Endometrium (tissue), 2 donors: ENCODE measurements around the gene FRAS1.

ENCODE experiments used
- FAIRE-seq: peaks from 2 replicates; lab custom pipeline; 2012; peaks lifted over from hg19 to GRCh38; lab: Jason Lieb, UNC
- donor health status: control.
- donor health status: control.

The FRAS1 gene

DNA sequence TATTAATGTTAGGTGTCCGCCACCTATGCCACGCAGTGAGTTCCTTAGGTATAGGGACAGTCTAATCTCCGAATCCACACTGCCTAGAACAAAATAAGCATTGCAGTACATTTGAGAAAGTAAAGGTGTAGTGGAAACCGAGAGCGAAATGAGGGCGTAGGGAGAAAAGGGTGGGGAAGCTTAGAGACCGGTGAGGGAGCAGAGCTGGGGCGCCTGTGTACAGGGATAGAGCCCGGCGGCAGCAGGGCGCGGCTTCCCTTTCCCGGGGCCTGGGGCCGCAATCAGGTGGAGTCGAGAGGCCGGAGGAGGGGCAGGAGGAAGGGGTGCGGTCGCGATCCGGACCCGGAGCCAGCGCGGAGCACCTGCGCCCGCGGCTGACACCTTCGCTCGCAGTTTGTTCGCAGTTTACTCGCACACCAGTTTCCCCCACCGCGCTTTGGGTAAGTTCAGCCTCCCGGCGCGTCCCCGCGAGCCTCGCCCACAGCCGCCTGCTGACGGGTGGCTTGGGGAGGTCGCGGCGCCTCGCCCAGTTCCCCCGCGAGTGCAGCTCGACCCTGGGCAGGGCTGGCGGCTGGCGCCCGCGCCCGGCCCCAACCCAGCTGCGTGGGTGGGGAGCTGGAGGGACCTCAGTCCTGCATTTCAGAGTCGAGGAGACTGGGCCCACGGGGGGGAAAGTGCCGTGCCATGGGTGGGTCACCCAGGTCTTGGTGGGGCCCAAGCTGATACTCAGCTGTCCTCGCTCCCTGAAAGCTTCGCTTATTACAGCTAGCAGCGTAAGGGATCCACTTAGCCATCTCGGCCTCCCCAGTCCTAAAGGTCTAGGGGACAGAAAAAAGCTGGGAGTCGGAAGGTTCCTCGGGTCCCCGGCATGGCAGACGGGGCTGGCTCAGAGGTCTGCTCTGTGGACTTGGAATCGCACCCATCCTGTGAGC is 494.6 kb downstream of the FRAS1 start, which contains the start of gene ANXA3:
TSS of gene ANXA3 (plus strand) at position 351 of the 932 bp plus-strand sequence. CDS start 2,704 bp downstream, outside the sequence.
- FAIRE-seq: no peak

DNA sequence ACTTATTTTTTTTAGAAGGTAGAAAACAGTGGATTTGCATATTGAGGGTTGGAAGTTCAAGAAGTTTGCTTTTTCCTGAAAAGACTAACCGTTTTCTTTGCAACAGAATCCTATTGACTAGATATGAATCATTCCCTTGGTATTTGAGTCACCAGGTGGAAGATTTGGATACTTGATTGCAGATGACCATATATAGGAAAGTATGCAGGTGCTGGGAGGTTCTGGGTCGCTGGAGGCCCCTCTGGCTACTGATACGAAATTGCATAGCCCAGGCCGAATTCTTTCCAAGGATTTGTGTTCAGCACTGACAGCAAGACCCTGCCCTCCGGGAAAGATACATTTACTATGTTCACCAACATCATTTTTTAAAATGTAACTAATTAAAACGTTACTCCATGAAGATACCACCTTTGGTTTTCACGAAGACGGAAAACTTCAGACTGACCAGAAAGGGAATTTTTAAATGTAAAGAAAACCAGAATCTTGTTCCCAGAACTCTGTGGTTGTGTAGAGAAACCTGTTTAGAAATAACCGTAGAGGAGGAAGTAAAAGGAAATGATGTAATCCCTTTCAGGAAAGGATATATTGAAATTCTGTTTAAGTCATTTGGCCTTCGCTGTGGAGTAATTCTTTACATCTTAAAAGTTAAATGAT is 495.4 kb downstream of the FRAS1 start:
- FAIRE-seq: no peak

DNA sequence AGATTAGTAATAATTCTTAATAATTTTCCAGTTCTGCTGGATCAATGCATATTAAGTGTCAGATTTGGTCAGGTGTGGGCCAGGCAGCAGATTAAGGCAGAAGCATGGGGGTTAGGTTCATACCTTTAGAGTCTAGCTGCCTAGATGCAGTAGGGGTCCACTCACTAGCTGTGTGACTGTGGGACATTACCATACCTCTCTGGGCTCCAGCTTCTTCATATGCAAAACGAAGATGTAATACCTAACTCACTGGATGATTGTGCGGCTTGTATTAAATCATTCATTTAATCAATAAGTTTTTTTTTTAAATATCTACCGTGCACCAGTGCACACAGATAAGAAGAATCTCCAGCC is 495.9 kb downstream of the FRAS1 start:
- FAIRE-seq: no peak

DNA sequence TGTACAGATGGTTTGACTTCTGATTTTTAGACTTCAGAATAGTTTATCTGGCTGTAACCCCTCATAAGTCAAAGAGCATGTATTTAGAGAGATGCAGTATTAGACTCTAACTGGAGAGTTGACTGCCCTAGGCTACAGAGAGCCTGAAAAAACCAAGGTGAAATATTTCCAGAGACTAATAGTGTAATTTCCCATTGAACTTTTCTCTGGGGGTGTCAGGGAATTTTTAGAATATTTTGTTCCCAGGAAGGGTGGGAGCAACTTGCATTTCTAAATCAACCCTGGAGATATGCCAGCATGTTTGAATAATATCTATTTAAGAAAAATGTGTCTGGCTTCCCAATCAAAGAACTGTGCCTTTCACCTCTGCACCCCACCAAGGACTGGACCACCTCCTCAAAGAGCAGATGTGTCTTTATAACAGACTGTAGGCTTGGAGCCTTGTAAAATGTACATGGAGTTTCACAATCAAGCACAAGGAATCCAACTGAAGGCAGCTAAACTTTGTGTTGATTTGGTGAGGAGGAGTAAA is 496.5 kb downstream of the FRAS1 start:
- no peak for FAIRE-seq

DNA sequence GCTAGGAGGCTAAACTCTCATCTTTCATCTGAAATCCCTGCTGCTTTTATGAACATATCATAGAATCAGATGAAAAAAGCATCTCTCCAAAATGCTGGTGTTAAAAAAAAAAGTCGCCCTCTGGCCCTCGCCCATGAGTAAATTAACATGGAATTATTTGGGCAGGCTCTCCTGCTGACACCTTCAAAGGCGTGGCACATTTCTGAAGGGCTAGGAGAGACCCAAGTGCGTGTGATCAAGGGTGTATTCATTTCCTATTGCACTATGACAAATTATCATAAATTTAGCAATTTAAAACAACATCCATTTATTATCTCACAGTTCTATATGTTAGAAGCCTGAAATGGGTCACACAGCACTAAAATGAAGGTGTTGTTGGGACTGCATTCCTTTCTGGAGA is 499.5 kb downstream of the FRAS1 start:
- FAIRE-seq: no peak

DNA sequence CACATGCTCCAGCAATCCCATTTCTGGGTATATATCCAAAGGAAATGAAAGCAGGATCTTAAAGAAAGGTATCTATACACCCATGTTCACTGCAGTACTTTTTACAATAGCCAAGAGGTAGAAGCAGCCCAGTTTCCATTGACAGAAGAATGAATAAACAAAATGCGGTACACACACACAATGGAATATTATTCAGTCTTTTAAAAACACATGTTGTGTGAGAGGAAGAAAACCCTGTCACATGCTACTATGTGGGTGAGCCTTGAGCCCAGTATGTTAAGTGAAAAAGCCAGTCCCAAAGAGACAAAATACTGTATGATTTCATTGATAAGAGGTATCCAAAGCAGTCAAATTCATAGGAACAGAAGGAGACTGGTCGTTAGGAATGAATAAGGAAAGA is 500.7 kb downstream of the FRAS1 start:
- no peak for FAIRE-seq

DNA sequence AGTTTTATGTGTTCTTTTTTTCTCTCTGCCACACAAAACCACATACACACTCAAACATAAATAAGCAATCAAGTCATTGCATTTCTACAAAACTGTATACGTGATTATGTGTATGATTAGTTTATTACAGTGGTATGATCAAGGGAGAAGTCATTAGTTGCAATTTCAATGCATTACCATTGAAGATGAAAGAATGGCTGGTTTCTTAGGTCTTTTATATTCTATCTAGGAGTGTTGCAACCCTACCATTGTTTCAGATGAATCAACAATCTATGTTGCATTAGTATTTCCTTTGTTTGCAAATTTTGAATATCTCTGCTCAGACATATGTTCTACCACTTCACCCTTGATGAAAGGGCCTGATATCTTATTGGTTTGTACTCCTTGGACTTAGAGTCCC is 501.3 kb downstream of the FRAS1 start:
- FAIRE-seq: no peak

DNA sequence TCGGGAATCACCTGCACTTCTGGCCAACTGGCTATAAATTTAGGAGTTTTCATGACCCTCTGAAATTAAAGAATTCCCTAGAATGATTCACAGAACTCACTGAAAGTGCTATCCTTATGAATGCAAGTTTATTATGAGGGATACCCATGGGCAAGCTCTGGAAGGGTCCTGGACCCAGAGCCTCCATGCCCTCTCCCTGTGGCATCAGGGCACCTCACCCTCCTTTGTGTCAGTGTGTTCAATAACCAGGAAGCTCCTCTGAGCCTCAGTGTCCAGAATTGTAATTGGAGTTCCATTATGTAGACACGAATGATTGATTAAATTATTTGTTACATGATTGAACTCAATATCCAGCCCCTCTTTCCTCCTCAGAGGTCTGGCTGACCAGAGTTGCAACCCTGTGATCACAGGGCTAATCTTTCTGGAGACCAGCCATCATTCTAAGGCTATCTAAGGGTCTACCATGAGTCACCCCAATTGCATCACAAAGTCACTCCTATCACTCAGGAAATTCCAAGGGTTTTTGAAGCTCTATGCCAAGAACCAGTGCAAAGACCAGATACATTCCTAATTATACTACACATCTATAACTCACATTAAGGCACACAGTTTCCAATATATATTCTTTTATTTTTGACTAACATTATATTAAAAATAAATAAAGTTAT is 503.3 kb downstream of the FRAS1 start:
- FAIRE-seq: no peak

DNA sequence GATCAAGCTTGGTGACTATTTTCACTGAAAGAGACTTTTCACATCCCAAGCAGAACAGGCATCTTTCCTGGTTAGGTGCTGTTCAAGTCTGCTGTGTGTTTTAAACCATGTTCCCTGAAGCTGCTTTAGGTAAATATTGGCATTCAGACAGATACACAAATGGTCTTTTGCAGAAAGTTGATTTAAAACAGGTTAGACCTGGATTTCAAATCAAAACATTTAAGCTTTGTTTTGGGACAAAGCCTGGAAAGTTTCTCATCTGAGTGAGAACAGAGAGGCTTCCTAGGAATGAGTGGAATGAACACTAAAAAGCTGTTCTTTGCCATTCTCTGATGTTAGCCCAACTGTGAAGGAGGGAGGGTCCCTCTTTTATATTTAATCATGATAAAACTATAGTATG is 504.6 kb downstream of the FRAS1 start:
- no peak for FAIRE-seq

DNA sequence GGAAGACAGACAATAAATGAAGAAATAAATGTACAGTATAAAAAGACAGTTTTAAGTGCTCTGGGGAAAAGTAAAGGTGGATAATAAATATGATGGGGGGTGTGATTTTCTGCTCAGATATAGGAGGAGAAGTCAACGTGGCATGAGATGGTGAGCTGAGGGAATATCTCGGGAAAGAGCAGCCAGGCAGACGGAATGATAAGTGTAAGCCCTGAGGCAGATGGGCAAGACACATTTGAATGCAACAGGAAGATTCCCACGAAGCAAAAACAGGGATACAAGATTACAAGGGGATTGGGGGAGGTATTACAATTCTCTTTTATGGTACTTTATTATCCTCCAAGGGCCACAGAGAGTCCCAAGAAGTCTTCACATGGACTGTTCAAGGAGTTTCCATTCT is 505.6 kb downstream of the FRAS1 start:
- FAIRE-seq: no peak

DNA sequence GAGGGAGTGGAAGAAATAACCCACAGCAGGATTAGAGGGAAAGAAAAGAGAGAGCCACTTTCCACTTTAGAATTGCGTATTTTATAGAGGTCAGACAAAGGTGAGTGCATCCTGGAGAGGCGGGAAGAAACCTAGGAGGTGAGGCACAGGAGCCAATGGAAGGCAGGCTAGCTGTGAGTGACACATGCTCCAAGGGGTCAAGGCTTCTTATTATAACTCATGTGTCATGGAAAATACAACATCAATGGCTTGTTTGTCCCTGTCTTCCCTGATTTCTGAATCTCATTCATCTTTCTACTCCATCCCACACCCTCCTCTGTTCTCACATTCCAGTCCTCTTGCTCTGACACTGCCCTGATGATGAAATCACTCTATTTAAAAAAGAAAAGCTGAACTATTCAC is 508.8 kb downstream of the FRAS1 start:
- FAIRE-seq: no peak

DNA sequence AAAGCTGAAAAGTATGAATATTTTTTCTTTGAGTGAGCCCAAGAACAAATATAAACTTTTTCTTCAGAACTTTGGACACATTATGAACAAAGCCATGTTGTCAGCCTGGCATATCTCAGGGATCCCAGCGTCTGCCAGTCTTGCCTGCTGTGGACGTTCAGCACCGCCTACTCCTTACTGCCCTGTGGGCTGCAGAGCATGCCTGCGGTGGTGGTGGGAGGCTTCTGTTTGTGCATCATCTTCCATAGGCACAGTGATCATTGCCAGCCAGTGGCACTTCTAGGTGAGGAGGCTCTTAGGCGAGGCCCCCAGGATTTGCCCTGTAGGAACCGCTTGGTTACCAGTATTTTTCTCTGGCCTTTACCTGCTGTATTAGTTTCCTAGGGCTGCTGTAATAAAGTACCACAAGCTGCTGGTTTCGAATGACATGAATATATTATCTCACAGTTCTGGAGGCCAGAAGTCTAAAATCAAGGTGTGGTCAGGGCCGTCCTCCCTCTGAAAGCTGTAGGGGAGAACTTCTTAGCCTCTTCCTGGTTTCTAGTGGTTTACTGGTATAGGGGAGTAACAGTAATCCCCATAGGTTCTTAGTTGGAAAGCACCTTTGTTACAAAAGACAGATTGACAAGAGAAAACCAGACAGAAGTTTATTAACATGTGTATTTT is 509.8 kb downstream of the FRAS1 start:
- FAIRE-seq: no peak

DNA sequence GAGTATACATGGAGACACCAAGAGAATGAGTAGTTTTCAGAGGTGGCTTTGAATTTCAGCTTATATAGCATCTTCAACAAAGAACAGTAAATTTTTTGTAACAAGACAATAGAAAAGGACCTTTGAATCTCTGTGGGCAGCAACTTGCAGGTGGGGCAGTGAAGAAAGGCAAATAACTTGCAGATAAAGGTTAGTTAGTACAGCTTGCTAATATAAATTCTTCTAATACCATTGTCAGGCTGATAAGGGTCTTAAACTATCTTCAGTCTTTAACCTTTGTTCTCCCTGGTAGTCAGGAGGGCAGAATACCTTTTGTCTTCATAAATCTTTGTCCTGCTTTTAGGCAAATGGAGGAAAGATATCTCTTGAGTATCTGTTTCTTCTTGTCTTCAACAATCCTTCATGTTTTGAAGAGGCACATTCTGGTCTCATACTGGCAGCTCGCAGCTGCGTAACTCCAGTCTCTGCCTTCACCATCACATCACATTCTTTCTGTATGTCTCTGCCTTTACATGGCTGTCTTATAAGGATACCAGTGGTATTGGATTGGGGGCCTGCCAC is 510.5 kb downstream of the FRAS1 start:
- FAIRE-seq: no peak

DNA sequence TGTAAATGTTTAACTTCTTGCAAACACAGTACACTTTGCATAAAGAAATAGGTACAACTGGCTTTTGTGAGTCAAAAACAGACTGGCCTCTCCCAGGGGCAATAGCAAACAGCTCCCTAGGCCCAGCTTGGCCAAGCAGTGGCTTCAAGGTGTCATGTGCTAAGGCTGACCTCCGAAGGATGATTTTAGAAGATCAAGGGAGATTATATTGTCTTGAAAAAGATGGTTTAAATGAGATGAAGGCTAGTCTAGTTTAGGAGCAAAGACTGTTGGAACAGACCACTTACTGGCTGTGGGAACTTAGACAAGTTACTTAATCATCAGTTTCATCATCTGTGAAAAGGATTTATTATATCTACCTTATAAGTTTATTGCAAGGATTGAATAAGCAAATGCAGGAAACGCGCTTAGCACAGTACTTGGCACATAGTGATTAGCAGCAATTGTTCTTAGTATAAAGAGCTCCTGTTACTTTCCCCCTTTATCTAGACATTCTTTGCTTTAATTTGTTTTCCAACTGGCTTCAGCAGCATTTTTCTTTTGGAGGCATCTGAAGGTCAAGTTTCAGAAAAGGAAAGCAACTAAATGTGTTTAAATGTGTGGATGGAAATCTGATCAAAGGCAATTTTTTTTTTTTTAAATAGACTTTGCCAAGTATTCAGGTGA is 511.6 kb downstream of the FRAS1 start:
- no peak for FAIRE-seq

DNA sequence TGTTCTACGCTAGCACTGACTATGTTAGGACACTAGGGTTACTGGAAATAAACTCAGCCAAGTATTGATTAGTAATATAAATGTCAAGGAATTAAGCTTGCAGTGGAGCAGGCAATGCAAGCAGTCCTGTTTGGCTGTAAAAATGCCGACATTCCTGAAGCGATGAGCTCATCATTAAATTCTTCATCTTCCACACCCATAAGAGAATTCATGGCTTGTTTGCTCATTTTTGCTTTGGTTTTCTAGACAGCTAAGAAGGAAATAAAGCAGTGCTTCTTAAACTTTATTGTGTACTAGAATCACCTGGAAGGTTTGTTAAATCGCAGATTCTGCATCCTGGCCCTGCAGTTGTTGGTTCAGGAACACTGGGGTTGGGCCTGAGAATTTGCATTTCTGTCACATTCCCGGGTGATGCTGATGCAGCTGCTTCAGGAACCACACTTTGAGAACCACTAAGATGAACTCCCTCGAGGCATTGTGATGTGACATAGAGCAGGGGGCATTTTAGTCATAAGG is 512.2 kb downstream of the FRAS1 start:
- FAIRE-seq: peak; percentile 66

DNA sequence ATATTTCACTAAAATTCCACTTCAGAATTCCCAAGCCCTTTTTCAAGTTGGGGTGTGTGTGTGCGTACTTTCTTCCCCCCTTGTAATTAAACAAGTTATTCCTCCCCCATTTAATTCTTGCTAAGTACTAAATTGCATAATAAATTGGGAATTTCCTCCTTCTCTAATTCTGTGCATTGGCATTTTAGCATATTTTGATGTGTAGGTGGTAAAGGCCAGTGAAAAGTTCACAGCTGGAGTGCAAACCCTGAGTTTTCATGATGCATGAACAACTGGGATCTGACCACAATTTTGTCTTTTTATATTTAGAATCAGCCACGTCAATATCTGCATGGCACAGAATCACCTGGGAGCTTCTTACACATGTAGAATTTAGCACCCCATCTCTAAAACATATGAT is 513.0 kb downstream of the FRAS1 start:
- no peak for FAIRE-seq

DNA sequence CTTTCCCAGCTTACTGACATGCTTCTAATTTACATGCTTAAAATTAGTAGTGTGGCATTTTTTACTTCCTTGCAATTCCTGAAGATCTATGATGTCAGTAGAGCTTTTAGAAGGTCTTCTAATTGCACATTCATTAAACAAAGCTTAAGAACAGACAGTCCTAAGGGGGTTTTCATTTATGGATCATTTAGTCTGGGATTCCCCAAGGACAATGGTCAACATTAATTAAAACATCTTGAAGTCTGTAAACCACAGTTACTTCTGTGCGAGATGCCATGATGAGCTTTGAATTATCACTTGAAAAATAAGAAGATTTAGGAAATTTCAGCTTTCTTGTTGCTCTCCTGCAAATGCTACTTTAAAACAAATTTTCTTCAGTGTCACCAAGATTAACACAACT is 514.7 kb downstream of the FRAS1 start:
- FAIRE-seq: no peak

DNA sequence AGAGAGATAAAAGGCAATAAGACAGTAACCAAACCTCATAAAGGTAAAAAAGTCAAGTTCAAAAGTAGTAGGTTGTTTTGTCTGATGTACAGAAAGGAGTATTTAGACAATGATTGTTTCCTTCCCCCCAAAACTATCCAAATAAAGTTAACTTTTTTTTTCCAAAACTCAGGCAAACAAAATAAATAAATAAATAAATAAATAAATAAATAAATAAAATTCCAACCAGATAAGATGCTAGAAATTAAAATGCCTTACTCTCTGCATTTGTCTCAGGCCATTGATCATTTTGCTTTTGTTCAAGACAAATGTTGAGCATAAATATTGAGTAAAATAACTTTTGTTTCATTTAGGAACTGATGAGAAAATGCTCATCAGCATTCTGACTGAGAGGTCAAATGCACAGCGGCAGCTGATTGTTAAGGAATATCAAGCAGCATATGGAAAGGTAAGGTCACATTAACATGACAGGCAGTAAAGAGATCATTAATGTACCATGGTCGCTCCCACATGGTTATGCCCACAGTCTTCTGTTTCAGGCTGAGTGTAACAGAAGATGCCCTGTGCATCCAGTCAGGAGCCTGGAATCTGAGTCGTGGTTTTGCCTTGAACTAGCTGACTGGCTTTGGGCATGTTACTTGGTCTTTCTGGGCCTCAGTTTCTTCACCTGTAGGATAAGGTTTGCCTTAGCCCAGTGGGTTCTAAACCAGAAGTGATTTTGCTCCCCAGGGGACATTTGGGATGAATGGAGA is 521.7 kb downstream of the FRAS1 start:
- FAIRE-seq: no peak

DNA sequence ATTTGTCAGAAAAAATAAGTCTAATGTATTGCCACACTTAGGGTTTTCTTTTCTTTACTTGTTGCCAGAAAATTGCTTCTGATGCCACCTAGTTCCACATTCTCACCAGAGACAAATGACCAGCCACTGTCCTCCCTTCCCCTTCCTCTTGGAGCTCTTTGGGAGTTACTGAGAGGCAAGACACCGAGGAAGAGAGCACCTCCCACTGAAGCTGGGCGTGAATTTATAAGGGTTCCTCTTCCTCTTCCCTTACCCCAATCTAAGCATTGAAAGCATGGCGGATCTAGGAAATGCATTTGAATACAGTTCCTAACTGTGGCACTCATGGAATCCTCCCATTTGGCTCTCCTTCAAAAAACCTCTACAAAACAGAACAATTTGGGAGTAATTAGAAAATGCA is 524.5 kb downstream of the FRAS1 start:
- FAIRE-seq: no peak

DNA sequence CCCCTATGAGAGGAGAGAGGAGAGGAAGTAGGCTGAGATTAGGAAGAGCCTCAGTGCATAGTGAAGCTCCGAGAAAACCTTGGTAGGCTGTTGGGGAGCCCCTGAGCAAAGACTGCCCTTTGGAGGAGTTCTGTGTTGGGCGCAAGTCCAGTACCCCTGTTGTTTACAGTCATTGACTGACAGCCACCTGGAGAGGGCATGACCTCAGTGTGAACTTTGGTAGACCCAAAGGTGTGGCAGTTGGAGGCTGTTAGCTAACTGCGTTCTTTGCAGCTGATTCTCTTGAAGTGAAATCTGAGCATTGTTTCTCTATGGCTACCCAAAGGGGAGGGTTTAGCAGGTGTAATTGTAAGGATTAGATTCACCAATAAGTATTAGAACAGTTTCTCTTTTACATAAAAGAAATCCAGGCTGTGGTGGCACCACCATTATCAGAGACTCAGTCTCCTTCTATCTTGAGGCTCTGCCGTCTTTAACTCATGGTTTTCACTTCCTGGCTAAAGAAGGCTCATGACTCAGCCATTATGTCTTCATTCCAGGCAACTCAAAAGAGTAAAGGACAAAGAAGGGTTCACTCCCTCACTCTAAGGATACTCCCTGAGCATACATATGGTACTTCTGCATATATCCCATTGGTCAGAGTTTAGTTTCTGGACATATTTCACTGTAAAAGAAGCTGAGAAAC is 527.9 kb downstream of the FRAS1 start:
- no peak for FAIRE-seq
